ENCODE results near the gene SYF2. TPM values are rescaled to one million over a fixed set of nuclear protein-coding genes. Genes with fewer than 3 reads are reported as not detected.

The SYF2 gene
- total RNA-seq, 1 donor from 2014 or later, result 43.5 TPM

Other genes starting within 250 kb of the SYF2 start
- 124 and 127 TPM in 2 replicates for gene RSRP1, start 15.0 kb upstream of the SYF2 start, total RNA-seq
- not detected in 2 replicates for gene RHD, start 40.0 kb upstream of the SYF2 start, total RNA-seq
- 72.5 and 73.2 TPM in 2 replicates for gene TMEM50A, start 105.8 kb upstream of the SYF2 start, total RNA-seq
- gene RHCE, start 188.3 kb upstream of the SYF2 start, total RNA-seq, result not detected in 2 replicates
- 31.2 and 31.5 TPM in 2 replicates for gene MACO1, start 198.4 kb upstream of the SYF2 start, total RNA-seq

All from progenitor cell of endocrine pancreas (in vitro differentiated cells).